Measurements from ENCODE around the gene PAXIP1.

GRCh38 chr7:154917808-154918160, 85.1 kb downstream of the PAXIP1 start:
- TF ChIP-seq EP300 (IDR thresholded peaks at IDR 0.05; ENCODE audit: borderline replicate concordance) (no peak), TEAD4 (IDR thresholded peaks at IDR 0.05) (no peak)
